ENCODE data around the gene RELA. TPM values are rescaled to one million over a fixed set of nuclear protein-coding genes. Genes with fewer than 3 reads are reported as not detected.
"Not testable (repeated sequence)": the region's sequence is repeated elsewhere in the genome, so short reads cannot be mapped to it uniquely, and the experiment has no call there.

Gene RELA
- polyA plus RNA-seq, 1 experiment: 46.2 TPM

- CTCF ChIA-PET: interaction anchor here (0.6 to 1.5 kb wide), 3 partner anchors 16 to 290 kb away, joined by 3 to 4 read pairs (median 3); no protein-coding TSS in a partner anchor
- H3K36me3 ChIP-seq (ENCODE audit: control insufficient read depth, insufficient read depth, low read length): peaks cover 11% of the 10 kb centered on the region
- TF ChIP-seq CTCF (IDR thresholded peaks at IDR 0.05; ENCODE audit: insufficient read depth, low read depth, low read length): no peak
- no peak overlapping the region for H3K4me3 ChIP-seq (ENCODE audit: low read depth, low read length)
- H3K27me3 ChIP-seq (ENCODE audit: control insufficient read depth, insufficient read depth, low read length): no peaks in the 10 kb centered on the region
- DNase-seq (ENCODE audit: low read depth): no peak
- POLR2A ChIA-PET: interaction anchor here (1.1 kb wide), 1 partner anchor 11 kb away, joined by 3 read pairs; no protein-coding TSS in a partner anchor
Measured at GRCh38 chr11:65642014-65642671, 20.6 kb downstream of the RELA start.

- CTCF ChIA-PET: no interaction called here
- POLR2A ChIA-PET: interaction anchor here (0.6 to 1.1 kb wide), 2 partner anchors 12 to 70 kb away, joined by 3 read pairs; no protein-coding TSS in a partner anchor
- no peak for TF ChIP-seq CTCF (IDR thresholded peaks at IDR 0.05; ENCODE audit: insufficient read depth, low read depth, low read length)
- Histone ChIP-seq H3K4me3 (ENCODE audit: low read depth, low read length) (no peak overlapping the region), H3K27me3 (ENCODE audit: control insufficient read depth, insufficient read depth, low read length) (no peaks in the 10 kb centered on the region), H3K36me3 (ENCODE audit: control insufficient read depth, insufficient read depth, low read length) (peaks cover 18% of the 10 kb centered on the region)
- DNase-seq (ENCODE audit: low read depth): no peak
Measured at GRCh38 chr11:65641297-65642013, 21.3 kb downstream of the RELA start.

- CTCF ChIA-PET: no interaction called here
Measured at GRCh38 chr11:65640483-65641296, 22.0 kb downstream of the RELA start.

GRCh38 chr11:65639623-65640482 is 22.9 kb downstream of the RELA start:
- H3K36me3 ChIP-seq (ENCODE audit: control insufficient read depth, insufficient read depth, low read length): peaks cover 30% of the 10 kb centered on the region
- DNase-seq (ENCODE audit: low read depth): no peak
- ChIA-PET POLR2A (no interaction called here), CTCF (no interaction called here)
- no peak overlapping the region for H3K4me3 ChIP-seq (ENCODE audit: low read depth, low read length)
- H3K27me3 ChIP-seq (ENCODE audit: control insufficient read depth, insufficient read depth, low read length): no peaks in the 10 kb centered on the region
- TF ChIP-seq CTCF (IDR thresholded peaks at IDR 0.05; ENCODE audit: insufficient read depth, low read depth, low read length): no peak

More at GRCh38 chr11:65640483-65641296, 22.0 kb downstream of the RELA start:
- Histone ChIP-seq H3K36me3 (ENCODE audit: control insufficient read depth, insufficient read depth, low read length) (peaks cover 23% of the 10 kb centered on the region), H3K27me3 (ENCODE audit: control insufficient read depth, insufficient read depth, low read length) (no peaks in the 10 kb centered on the region), H3K4me3 (ENCODE audit: low read depth, low read length) (no peak overlapping the region)
- TF ChIP-seq CTCF (IDR thresholded peaks at IDR 0.05; ENCODE audit: insufficient read depth, low read depth, low read length): no peak
- POLR2A ChIA-PET: interaction anchor here (0.6 kb wide), 1 partner anchor 69 kb away, joined by 3 read pairs; no protein-coding TSS in a partner anchor
- DNase-seq (ENCODE audit: low read depth): no peak

GRCh38 chr11:65639228-65639597 is 23.5 kb downstream of the RELA start:
- H3K4me3 ChIP-seq (ENCODE audit: low read depth, low read length); H3K27me3 ChIP-seq (ENCODE audit: control insufficient read depth, insufficient read depth, low read length); POLR2A ChIA-PET; DNase-seq (ENCODE audit: low read depth): not testable (repeated sequence)
- peaks cover 36% of the 10 kb centered on the region for H3K36me3 ChIP-seq (ENCODE audit: control insufficient read depth, insufficient read depth, low read length)
- CTCF ChIA-PET: interaction anchor here (0.9 to 2.2 kb wide), 3 partner anchors 11 to 14 kb away, joined by 4 to 5 read pairs (median 4); no protein-coding TSS in a partner anchor

Data from BJ (cell line).